ENCODE results near the gene ZNF385D. TPM values are rescaled to one million over a fixed set of nuclear protein-coding genes. Genes with fewer than 3 reads are reported as not detected.

The ZNF385D gene
- total RNA-seq, 4 donors from 2014 or later: 0.41 to 5.0 (median 1.6) TPM

DNA sequence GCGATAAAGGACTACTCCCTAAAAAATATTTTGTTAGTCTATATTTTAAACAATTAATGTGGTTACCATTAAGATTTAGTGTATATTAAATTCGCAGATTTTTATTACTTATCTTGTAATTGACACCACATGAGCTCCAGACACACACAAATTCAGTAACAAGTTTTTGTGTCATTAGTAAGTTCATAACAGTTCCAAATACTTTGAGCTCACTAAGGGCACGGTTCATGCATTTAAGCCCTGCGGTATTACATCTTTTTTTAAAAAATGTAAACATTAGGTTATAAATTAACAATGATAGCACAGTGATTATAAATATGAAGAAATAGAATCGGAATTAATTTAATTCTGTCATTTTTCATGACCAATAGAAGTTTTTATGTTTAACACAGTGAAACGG, 317.3 kb downstream of the ZNF385D start:
- H3K27ac ChIP-seq: no peak overlapping the region
- in situ Hi-C loops (cut with MboI; ENCODE audit: low sequenced_read_pairs in 4 of 4): no loop called here
- ATAC-seq (no peak), DNase-seq (no peak)
- intact Hi-C loops (cut with DNase I; ENCODE audit: low total_unique reads): no loop called here
- no peaks in the 10 kb centered on the region for H3K4me1 ChIP-seq
- H3K9me3 ChIP-seq: no peaks in the 10 kb centered on the region
- no peak overlapping the region for H3K4me3 ChIP-seq
- no peak for TF ChIP-seq POLR2A (IDR thresholded peaks at IDR 0.05)
- TF ChIP-seq, protein P1, sequence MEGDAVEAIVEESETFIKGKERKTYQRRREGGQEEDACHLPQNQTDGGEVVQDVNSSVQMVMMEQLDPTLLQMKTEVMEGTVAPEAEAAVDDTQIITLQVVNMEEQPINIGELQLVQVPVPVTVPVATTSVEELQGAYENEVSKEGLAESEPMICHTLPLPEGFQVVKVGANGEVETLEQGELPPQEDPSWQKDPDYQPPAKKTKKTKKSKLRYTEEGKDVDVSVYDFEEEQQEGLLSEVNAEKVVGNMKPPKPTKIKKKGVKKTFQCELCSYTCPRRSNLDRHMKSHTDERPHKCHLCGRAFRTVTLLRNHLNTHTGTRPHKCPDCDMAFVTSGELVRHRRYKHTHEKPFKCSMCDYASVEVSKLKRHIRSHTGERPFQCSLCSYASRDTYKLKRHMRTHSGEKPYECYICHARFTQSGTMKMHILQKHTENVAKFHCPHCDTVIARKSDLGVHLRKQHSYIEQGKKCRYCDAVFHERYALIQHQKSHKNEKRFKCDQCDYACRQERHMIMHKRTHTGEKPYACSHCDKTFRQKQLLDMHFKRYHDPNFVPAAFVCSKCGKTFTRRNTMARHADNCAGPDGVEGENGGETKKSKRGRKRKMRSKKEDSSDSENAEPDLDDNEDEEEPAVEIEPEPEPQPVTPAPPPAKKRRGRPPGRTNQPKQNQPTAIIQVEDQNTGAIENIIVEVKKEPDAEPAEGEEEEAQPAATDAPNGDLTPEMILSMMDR (IDR thresholded peaks at IDR 0.05 in 4 of 5, conservative IDR thresholded peaks at IDR 0.05 in 1 of 5): no peak
- no peaks in the 10 kb centered on the region for H3K36me3 ChIP-seq
- no peaks in the 10 kb centered on the region for H3K27me3 ChIP-seq

DNA sequence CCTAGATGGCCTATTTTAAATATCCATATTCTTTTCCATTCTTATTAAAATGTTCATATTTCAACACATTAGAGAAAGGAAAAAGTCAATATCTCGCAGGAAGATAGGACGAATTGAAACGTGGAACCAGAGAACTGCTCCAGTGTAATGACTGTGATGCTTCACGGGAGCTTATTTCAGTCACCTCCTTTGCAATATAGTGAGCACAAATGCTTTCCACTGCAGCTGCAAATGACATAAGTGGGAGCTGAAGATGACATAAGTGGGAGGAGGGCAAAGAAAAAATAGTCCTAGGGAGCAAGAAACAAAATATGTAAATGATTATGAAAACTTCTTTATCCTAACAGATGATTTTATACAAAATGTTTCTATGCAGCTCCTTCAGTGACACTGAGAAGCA, 324.1 kb downstream of the ZNF385D start:
- DNase-seq (no peak), ATAC-seq (no peak)
- no peak overlapping the region for H3K4me3 ChIP-seq
- no peaks in the 10 kb centered on the region for H3K4me1 ChIP-seq
- H3K27me3 ChIP-seq: no peaks in the 10 kb centered on the region
- in situ Hi-C loops (cut with MboI; ENCODE audit: low sequenced_read_pairs in 4 of 4): no loop called here
- intact Hi-C loops (cut with DNase I; ENCODE audit: low total_unique reads): no loop called here
- H3K27ac ChIP-seq: no peak overlapping the region
- TF ChIP-seq POLR2A (IDR thresholded peaks at IDR 0.05): no peak
- no peaks in the 10 kb centered on the region for H3K36me3 ChIP-seq
- no peaks in the 10 kb centered on the region for H3K9me3 ChIP-seq

DNA sequence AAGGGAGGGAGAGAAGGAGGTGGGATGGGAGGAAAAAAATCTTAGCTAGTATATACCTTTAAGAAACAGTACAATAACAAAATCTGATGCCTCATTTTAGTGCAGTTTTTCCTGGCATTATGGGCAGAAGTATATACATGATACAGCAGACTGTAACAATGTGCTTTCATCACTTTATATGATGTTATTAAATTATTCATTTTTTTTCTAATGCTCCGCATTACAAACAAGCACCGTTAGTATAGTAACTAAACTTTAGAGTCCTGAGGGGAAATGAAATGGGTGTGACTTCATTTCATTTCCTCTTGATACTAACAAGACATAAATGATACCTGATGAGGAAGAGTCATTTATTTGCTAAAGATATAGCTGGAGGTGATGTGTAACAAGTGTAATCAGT, 325.3 kb downstream of the ZNF385D start:
- Histone ChIP-seq H3K27ac (no peak overlapping the region), H3K27me3 (no peaks in the 10 kb centered on the region), H3K4me1 (no peaks in the 10 kb centered on the region), H3K4me3 (no peak overlapping the region), H3K9me3 (no peaks in the 10 kb centered on the region), H3K36me3 (no peaks in the 10 kb centered on the region)
- intact Hi-C loops (cut with DNase I; ENCODE audit: low total_unique reads): no loop called here
- in situ Hi-C loops (cut with MboI; ENCODE audit: low sequenced_read_pairs in 4 of 4): no loop called here
- ATAC-seq: no peak
- TF ChIP-seq POLR2A (IDR thresholded peaks at IDR 0.05): no peak
- TF ChIP-seq, protein P1 (IDR thresholded peaks at IDR 0.05 in 4 of 5, conservative IDR thresholded peaks at IDR 0.05 in 1 of 5): no peak
- DNase-seq: no peak

DNA sequence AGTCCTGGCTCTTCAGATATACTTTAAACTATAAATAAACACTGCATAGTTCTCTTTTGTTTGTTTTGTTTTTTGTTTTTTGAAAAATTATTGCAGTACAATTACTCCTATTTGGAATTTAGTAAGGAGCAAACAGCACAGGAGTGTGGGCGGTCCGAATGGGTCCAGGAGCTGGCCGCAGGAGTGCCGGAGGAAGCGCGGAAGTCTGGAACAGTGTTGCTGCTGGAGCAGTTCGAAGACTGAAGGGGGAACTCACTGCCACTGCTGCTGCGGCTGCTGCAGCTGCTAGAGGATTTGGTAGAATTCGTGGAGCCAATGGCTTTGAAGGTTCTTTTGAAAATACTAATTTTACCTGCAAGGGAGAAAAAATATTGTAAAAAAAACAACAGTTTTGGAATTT, 329.9 kb downstream of the ZNF385D start:
- H3K4me3 ChIP-seq: no peak overlapping the region
- no peaks in the 10 kb centered on the region for H3K36me3 ChIP-seq
- H3K4me1 ChIP-seq: no peaks in the 10 kb centered on the region
- ATAC-seq: no peak
- in situ Hi-C loops (cut with MboI; ENCODE audit: low sequenced_read_pairs in 4 of 4) (no loop called here), intact Hi-C loops (cut with DNase I; ENCODE audit: low total_unique reads) (no loop called here)
- H3K27ac ChIP-seq: no peak overlapping the region
- H3K9me3 ChIP-seq: no peaks in the 10 kb centered on the region
- TF ChIP-seq POLR2A (IDR thresholded peaks at IDR 0.05): no peak
- TF ChIP-seq, protein P1 (IDR thresholded peaks at IDR 0.05 in 4 of 5, conservative IDR thresholded peaks at IDR 0.05 in 1 of 5): no peak
- DNase-seq: no peak
- no peaks in the 10 kb centered on the region for H3K27me3 ChIP-seq

DNA sequence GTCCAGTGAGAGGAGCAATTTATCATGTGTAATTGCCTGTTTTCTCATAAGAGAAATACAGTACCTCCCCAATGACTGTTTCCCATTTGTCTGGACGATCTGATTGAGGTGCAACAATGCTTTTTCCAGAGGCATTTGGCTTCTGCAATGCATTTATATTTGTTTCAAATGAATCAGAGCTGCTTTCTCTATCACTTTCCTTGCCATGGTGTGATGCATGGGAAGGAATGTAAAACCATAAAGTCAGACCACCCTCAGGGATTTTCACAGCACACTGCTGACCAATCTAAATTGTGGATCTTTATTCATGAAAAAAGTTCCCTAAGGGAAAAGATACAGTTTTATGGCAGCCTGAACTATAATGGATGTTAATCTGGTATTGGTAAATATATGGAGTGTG, 333.0 kb downstream of the ZNF385D start:
- Histone ChIP-seq H3K4me1 (no peaks in the 10 kb centered on the region), H3K9me3 (no peaks in the 10 kb centered on the region), H3K27me3 (no peaks in the 10 kb centered on the region), H3K27ac (no peak overlapping the region), H3K4me3 (no peak overlapping the region), H3K36me3 (no peaks in the 10 kb centered on the region)
- ATAC-seq: no peak
- in situ Hi-C loops (cut with MboI; ENCODE audit: low sequenced_read_pairs in 4 of 4): no loop called here
- intact Hi-C loops (cut with DNase I; ENCODE audit: low total_unique reads): no loop called here
- no peak for TF ChIP-seq POLR2A (IDR thresholded peaks at IDR 0.05)
- TF ChIP-seq, protein P1 (IDR thresholded peaks at IDR 0.05 in 4 of 5, conservative IDR thresholded peaks at IDR 0.05 in 1 of 5): no peak
- no peak for DNase-seq

Measured in gastrocnemius medialis (tissue), 4 donors.